Testis (tissue), 2 donors: ENCODE results near the gene INHBB.

Experiments
- CTCF ChIP-seq, 3 experiments: fragments of 450-650 bp in 2 of 3; fragments of 200-600 bp in 1 of 3; sonication (generic) in 1 of 3; IDR thresholded peaks; one replicate each; pipeline ENCODE4 v1.5.1; 2016 to 2019; ENCODE audit warnings: antibody characterized with exemption in 3 of 3, mild to moderate bottlenecking in 2 of 3, moderate library complexity in 1 of 3
- POLR2A ChIP-seq: fragments of 450-650 bp; IDR thresholded peaks from one replicate; pipeline ENCODE4 v1.6.1; 2017; ENCODE audit warnings: antibody characterized with exemption, mild to moderate bottlenecking, moderate library complexity

GRCh38 chr2:120378605-120379004 lies 32.7 kb downstream of the INHBB start:
- TF ChIP-seq POLR2A: no peak
- no peak for TF ChIP-seq CTCF (IDR thresholded peaks at IDR 0.05)
